Measurements from ENCODE around the gene RNF208. TPM values are rescaled to one million over a fixed set of nuclear protein-coding genes. Genes with fewer than 3 reads are reported as not detected.

Gene RNF208
- total RNA-seq, 4 donors from 2014 or later: 2.8 to 7.5 (median 5.2) TPM

- TF ChIP-seq POLR2A (IDR thresholded peaks at IDR 0.05): no peak
- TF ChIP-seq CTCF (IDR thresholded peaks at IDR 0.05): no peak
- Histone ChIP-seq H3K9me3 (no peaks in the 10 kb centered on the region), H3K36me3 (no peaks in the 10 kb centered on the region), H3K4me3 (no peak overlapping the region), H3K27me3 (peaks cover 76% of the 10 kb centered on the region), H3K4me1 (peaks cover 26% of the 10 kb centered on the region), H3K27ac (no peak overlapping the region)
- no peak for DNase-seq (ENCODE audit: low spot score in 2 of 2)
- no CpG with 5 or more reads among the region's 40 CpGs for WGBS
Measured at GRCh38 chr9:137233143-137233980, 11.3 kb upstream of the RNF208 start.

GRCh38 chr9:137232510-137232909 lies 10.5 kb upstream of the RNF208 start:
- H3K4me1 ChIP-seq: peaks cover 22% of the 10 kb centered on the region
- WGBS: 64% methylated on average over 16 of the region's 24 CpGs
- H3K27me3 ChIP-seq: peaks cover 80% of the 10 kb centered on the region

GRCh38 chr9:137232101-137232500 lies 10.1 kb upstream of the RNF208 start:
- DNase-seq (ENCODE audit: low spot score in 2 of 2): no peak
- Histone ChIP-seq H3K36me3 (no peaks in the 10 kb centered on the region), H3K4me3 (no peak overlapping the region), H3K4me1 (peaks cover 22% of the 10 kb centered on the region), H3K27ac (no peak overlapping the region), H3K27me3 (peaks cover 80% of the 10 kb centered on the region), H3K9me3 (no peaks in the 10 kb centered on the region)
- WGBS: 57% methylated on average over 10 of the region's 10 CpGs
- TF ChIP-seq CTCF (IDR thresholded peaks at IDR 0.05): no peak
- TF ChIP-seq EP300 (IDR thresholded peaks at IDR 0.05): no peak

More at GRCh38 chr9:137232510-137232909, 10.5 kb upstream of the RNF208 start:
- no peak for DNase-seq (ENCODE audit: low spot score in 2 of 2)
- TF ChIP-seq POLR2A (IDR thresholded peaks at IDR 0.05) (no peak), EP300 (IDR thresholded peaks at IDR 0.05) (no peak), CTCF (IDR thresholded peaks at IDR 0.05) (no peak), POLR2AphosphoS5 (IDR thresholded peaks at IDR 0.05) (no peak)
- Histone ChIP-seq H3K9me3 (no peaks in the 10 kb centered on the region), H3K4me3 (no peak overlapping the region), H3K36me3 (no peaks in the 10 kb centered on the region), H3K27ac (no peak overlapping the region)

- no peaks in the 10 kb centered on the region for H3K36me3 ChIP-seq
- no peak overlapping the region for H3K27ac ChIP-seq
- H3K9me3 ChIP-seq: no peaks in the 10 kb centered on the region
- TF ChIP-seq POLR2A (IDR thresholded peaks at IDR 0.05) (no peak), POLR2AphosphoS5 (IDR thresholded peaks at IDR 0.05) (no peak), CTCF (IDR thresholded peaks at IDR 0.05) (no peak), EP300 (IDR thresholded peaks at IDR 0.05) (no peak)
- 76% methylated on average over 19 of the region's 23 CpGs for WGBS
- H3K4me1 ChIP-seq: peaks cover 22% of the 10 kb centered on the region
- peaks cover 80% of the 10 kb centered on the region for H3K27me3 ChIP-seq
- no peak for DNase-seq (ENCODE audit: low spot score in 2 of 2)
- H3K4me3 ChIP-seq: no peak overlapping the region
Measured at GRCh38 chr9:137231372-137232039, 9.5 kb upstream of the RNF208 start.

- Histone ChIP-seq H3K27ac (no peak within 1 kb of the TSS), H3K36me3 (no peaks in the 10 kb centered on the region), H3K4me1 (peaks cover 21% of the 10 kb centered on the region), H3K9me3 (no peaks in the 10 kb centered on the region), H3K27me3 (peaks cover 78% of the 10 kb centered on the region), H3K4me3 (no peak within 1 kb of the TSS)
- no CpG with 5 or more reads among the region's 14 CpGs for WGBS
- TF ChIP-seq POLR2AphosphoS5 (IDR thresholded peaks at IDR 0.05) (no peak), EP300 (IDR thresholded peaks at IDR 0.05) (no peak), POLR2A (IDR thresholded peaks at IDR 0.05) (no peak), CTCF (IDR thresholded peaks at IDR 0.05) (no peak)
- DNase-seq (ENCODE audit: low spot score in 2 of 2): no peak
Measured at GRCh38 chr9:137230705-137231371, 8.8 kb upstream of the RNF208 start, which contains the start of gene SLC34A3. Gene SLC34A3 (plus strand): TSS chr9:137230901. CDS start chr9:137231703, 802 bp downstream.
